HepG2 (cell line): ENCODE measurements around the gene SSC4D. TPM values are rescaled to one million over a fixed set of nuclear protein-coding genes. Genes with fewer than 3 reads are reported as not detected.

Experiments used
- ATF5 ChIP-seq: sonication (generic); formaldehyde crosslinking; IDR thresholded peaks from 2 replicates; pipeline ENCODE4 v1.4.0; 2020; ENCODE audit warnings: mild to moderate bottlenecking, low read depth, missing genetic modification reagents
- E2F1 ChIP-seq: sonication (generic); formaldehyde crosslinking; IDR thresholded peaks from 2 replicates; pipeline ENCODE4 v1.5.0; 2020; ENCODE audit warnings: missing genetic modification reagents
- ELF1 ChIP-seq: sonication (generic); formaldehyde crosslinking; IDR thresholded peaks from 2 replicates; pipeline ENCODE4 v1.4.0; 2020; ENCODE audit warnings: missing genetic modification reagents
- EP300 ChIP-seq, 3 experiments: sonication (generic) in 1 of 3; formaldehyde crosslinking in 1 of 3; IDR thresholded peaks; 2 replicates each; pipeline versions ENCODE4 v1.5.1 to v1.6.1; 2011 to 2020; ENCODE audit warnings: low read depth in 2 of 3, low read length in 2 of 3, borderline replicate concordance in 1 of 3, improper control_type of control experiment in 1 of 3, mild to moderate bottlenecking in 1 of 3, missing genetic modification reagents in 1 of 3, moderate library complexity in 1 of 3
- GTF3A ChIP-seq: sonication (generic); formaldehyde crosslinking; conservative IDR thresholded peaks from 2 replicates; pipeline ENCODE4 v1.4.0; 2020; ENCODE audit warnings: mild to moderate bottlenecking, missing genetic modification reagents
- JARID2 ChIP-seq: sonication (generic); formaldehyde crosslinking; IDR thresholded peaks from 2 replicates; pipeline ENCODE4 v1.8.1; 2023; ENCODE audit warnings: missing genetic modification reagents, inconsistent platforms; ENCODE audit not compliant: insufficient replicate concordance
- KIAA2018 ChIP-seq: sonication (generic); formaldehyde crosslinking; IDR thresholded peaks from 2 replicates; pipeline ENCODE4 v1.5.0; 2020; ENCODE audit warnings: mild to moderate bottlenecking, missing genetic modification reagents, borderline replicate concordance
- KMT2A ChIP-seq: sonication (generic); formaldehyde crosslinking; IDR thresholded peaks from 2 replicates; pipeline ENCODE4 v1.4.0; 2020; ENCODE audit warnings: missing genetic modification reagents
- SIN3B ChIP-seq: fragments of 150-350 bp; IDR thresholded peaks from 2 replicates; pipeline ENCODE4 v1.6.1; 2014; ENCODE audit warnings: low read length
- SNAPC5 ChIP-seq: sonication (generic); formaldehyde crosslinking; IDR thresholded peaks from 2 replicates; pipeline ENCODE4 v1.8.1; 2023; ENCODE audit warnings: mild to moderate bottlenecking, missing genetic modification reagents, borderline replicate concordance
- THAP8 ChIP-seq: sonication (generic); formaldehyde crosslinking; IDR thresholded peaks from 2 replicates; pipeline ENCODE4 v1.5.1; 2020; ENCODE audit warnings: missing genetic modification reagents, mild to moderate bottlenecking, borderline replicate concordance
- ZBTB1 ChIP-seq: sonication (generic); formaldehyde crosslinking; IDR thresholded peaks from 2 replicates; pipeline ENCODE4 v1.4.0; 2020; ENCODE audit warnings: missing genetic modification reagents, borderline replicate concordance
- ZFP62 ChIP-seq: sonication (generic); formaldehyde crosslinking; IDR thresholded peaks from 2 replicates; pipeline ENCODE4 v1.4.0; 2020; ENCODE audit warnings: missing genetic modification reagents
- ZNF264 ChIP-seq: sonication (generic); formaldehyde crosslinking; IDR thresholded peaks from 2 replicates; pipeline ENCODE4 v1.4.0; 2020; ENCODE audit warnings: missing genetic modification reagents
- ZNF597 ChIP-seq: sonication (generic); formaldehyde crosslinking; IDR thresholded peaks from 2 replicates; pipeline ENCODE4 v1.5.0; 2020; ENCODE audit warnings: missing genetic modification reagents
- ZSCAN25 ChIP-seq: sonication (generic); formaldehyde crosslinking; IDR thresholded peaks from 2 replicates; pipeline ENCODE4 v1.8.0; 2022; ENCODE audit warnings: mild to moderate bottlenecking, missing genetic modification reagents
- polyA plus RNA-seq, 8 experiments: library from polyadenylated mRNA; depleted of rRNA in 3 of 8; stranded (reverse) in 7 of 8; unstranded in 1 of 8; fragments of >200 nt; fragmentation: Illumina TruSeq in 4 of 8; extraction: Trizol in 4 of 8; gene quantifications; 2 replicates each; pipeline versions ENCODE4 v1.2.1 to v1.2.3, GENCODE V29; 2011 to 2016; ENCODE audit warnings: low read depth in 4 of 8, missing spikeins in 1 of 8, mixed read lengths in 1 of 8; ENCODE audit not compliant: insufficient read depth in 1 of 8
- total RNA-seq, 5 experiments: library from RNA; depleted of rRNA; stranded (reverse); fragments of >200 nt; fragmentation: Illumina TruSeq; extraction: Trizol; gene quantifications; 2 replicates each; pipeline ENCODE4 v1.2.3, GENCODE V29; 2016; ENCODE audit warnings: low read depth in 1 of 5

The SSC4D gene
- total and polyA plus RNA-seq, 2 of the 13 experiments (the other 11 are each of a cell fraction or from before 2014, with no cell fraction given) = 33.3 to 63.8 TPM

- no peak for TF ChIP-seq GTF3A (CRISPR knock-in tag)
- TF ChIP-seq ZNF597 (CRISPR knock-in tag) = no peak
- no peak for TF ChIP-seq E2F1 (CRISPR knock-in tag)
- no peak for TF ChIP-seq ZSCAN25 (CRISPR knock-in tag)
- TF ChIP-seq SNAPC5 (CRISPR knock-in tag) = no peak
- no peak for TF ChIP-seq ZNF264 (CRISPR knock-in tag)
- no peak for TF ChIP-seq ZFP62 (CRISPR knock-in tag)
- no peak for TF ChIP-seq THAP8 (CRISPR knock-in tag)
- no peak for TF ChIP-seq KMT2A (CRISPR knock-in tag)
- TF ChIP-seq JARID2 (CRISPR knock-in tag) = no peak
- no peak for TF ChIP-seq ZBTB1 (CRISPR knock-in tag)
- no peak for TF ChIP-seq ATF5 (CRISPR knock-in tag)
- peak in 1 of 2 experiments; percentile 49; a peak in 1 of 4 replicates for TF ChIP-seq EP300 (IDR thresholded peaks at IDR 0.05; ENCODE audit: low read depth in 2 of 2, low read length in 2 of 2)
- TF ChIP-seq EP300 (CRISPR knock-in tag; IDR thresholded peaks at IDR 0.05; ENCODE audit: borderline replicate concordance) = no peak
- no peak for TF ChIP-seq KIAA2018 (CRISPR knock-in tag)
- no peak for TF ChIP-seq SIN3B
- no peak for TF ChIP-seq ELF1 (CRISPR knock-in tag)
These were observed 16.9 kb downstream of the SSC4D start (continued) for GRCh38 chr7:76392531-76393115.
